ENCODE data around the gene TK1. TPM values are rescaled to one million over a fixed set of nuclear protein-coding genes. Genes with fewer than 3 reads are reported as not detected.

The TK1 gene
- polyA plus RNA-seq, 3 donors, result 0.67 to 2.0 (median 1.4) TPM

DNA sequence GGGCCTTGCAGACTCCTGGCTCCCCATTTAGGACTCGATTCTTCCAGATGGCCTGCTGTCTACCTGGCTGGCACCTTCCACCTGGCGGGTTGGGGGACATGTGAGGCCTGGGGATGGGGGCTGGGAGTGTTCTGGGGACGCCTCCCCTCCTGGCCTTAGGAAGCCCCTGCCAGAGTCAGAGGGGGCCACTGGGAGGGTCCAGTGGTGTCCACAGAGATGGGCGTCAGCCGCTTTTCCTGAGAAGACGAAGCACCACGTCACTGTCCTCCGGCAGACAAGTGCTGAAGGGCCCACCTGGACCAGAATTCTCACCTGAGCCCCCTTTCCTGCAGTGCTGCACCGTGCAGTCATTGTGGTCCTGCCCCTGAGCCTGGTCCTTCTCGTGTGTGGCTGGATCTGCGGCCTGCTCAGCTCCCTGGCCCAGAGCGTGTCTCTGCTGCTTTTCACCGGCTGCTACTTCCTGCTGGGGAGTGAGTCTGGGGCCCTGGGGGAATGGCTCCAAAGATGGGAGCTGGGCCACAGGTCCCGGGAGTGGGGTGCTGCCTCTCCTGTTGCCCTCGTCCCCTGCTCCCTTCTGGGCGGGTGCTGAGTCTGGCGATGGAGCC, 47.5 kb upstream of the TK1 start:
- 89% methylated on average over 15 of the region's 17 CpGs for WGBS (ENCODE audit: insufficient coverage)
- H3K27me3 ChIP-seq (ENCODE audit: control insufficient read depth in 2 of 2, insufficient read depth in 2 of 2, low read length in 2 of 2), result peaks cover 15 to 33% of the 10 kb centered on the region in 2 donors
- Mint-ChIP-seq H3K27ac (peak overlapping the region in 1 of 7 donors; percentile 58), H3K36me3 (peaks cover 0 to 2% of the 10 kb centered on the region in 2 donors), H3K4me1 (peaks cover 4% of the 10 kb centered on the region), H3K27me3 (ENCODE audit: low read depth in 3 of 3) (peaks cover 40 to 47% (median 42%) of the 10 kb centered on the region in 3 donors), H3K4me3 (no peak overlapping the region), H3K9me3 (peaks cover 0 to 14% (median 4%) of the 10 kb centered on the region in 7 donors)
- peaks cover 0 to 6% of the 10 kb centered on the region in 2 donors for H3K4me1 ChIP-seq (ENCODE audit: control insufficient read depth in 1 of 2, insufficient read depth in 2 of 2, low read length in 2 of 2)
- H4K20me1 ChIP-seq (ENCODE audit: insufficient read depth, low read length), result no peaks in the 10 kb centered on the region
- DNase-seq, result no peak
- intact Hi-C loops (cut with micrococcal nuclease), result loop anchor here in 1 of 2 donors (5.0 kb wide), 1 partner anchor 132 kb away; no protein-coding TSS in a partner anchor
- no peak overlapping the region for H3K9ac ChIP-seq (ENCODE audit: insufficient read depth, low read length, poor library complexity, severe bottlenecking)
- no peak overlapping the region for H2AFZ ChIP-seq (ENCODE audit: insufficient read depth, low read depth, low read length, poor library complexity, severe bottlenecking)
- H3K4me3 ChIP-seq (replicated peaks in 1 of 3; ENCODE audit: low read depth in 2 of 3, low read length in 3 of 3), result no peak overlapping the region
- TF ChIP-seq, protein P1, sequence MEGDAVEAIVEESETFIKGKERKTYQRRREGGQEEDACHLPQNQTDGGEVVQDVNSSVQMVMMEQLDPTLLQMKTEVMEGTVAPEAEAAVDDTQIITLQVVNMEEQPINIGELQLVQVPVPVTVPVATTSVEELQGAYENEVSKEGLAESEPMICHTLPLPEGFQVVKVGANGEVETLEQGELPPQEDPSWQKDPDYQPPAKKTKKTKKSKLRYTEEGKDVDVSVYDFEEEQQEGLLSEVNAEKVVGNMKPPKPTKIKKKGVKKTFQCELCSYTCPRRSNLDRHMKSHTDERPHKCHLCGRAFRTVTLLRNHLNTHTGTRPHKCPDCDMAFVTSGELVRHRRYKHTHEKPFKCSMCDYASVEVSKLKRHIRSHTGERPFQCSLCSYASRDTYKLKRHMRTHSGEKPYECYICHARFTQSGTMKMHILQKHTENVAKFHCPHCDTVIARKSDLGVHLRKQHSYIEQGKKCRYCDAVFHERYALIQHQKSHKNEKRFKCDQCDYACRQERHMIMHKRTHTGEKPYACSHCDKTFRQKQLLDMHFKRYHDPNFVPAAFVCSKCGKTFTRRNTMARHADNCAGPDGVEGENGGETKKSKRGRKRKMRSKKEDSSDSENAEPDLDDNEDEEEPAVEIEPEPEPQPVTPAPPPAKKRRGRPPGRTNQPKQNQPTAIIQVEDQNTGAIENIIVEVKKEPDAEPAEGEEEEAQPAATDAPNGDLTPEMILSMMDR (IDR thresholded peaks at IDR 0.05), result no peak
- H3K4me2 ChIP-seq (replicated peaks; ENCODE audit: extremely low read depth, low read length, poor library complexity, severe bottlenecking), result no peak overlapping the region
- H3K9me3 ChIP-seq (replicated peaks in 1 of 2; ENCODE audit: control insufficient read depth in 1 of 2, insufficient read depth in 1 of 2, low read length in 2 of 2), result peaks cover 0 to 14% of the 10 kb centered on the region in 2 donors
- no peak overlapping the region for H3K27ac ChIP-seq (ENCODE audit: low read depth in 1 of 2, low read length in 2 of 2)
- H3K36me3 ChIP-seq (replicated peaks in 1 of 2; ENCODE audit: control insufficient read depth in 1 of 2, insufficient read depth in 2 of 2, low read length in 2 of 2), result no peaks in the 10 kb centered on the region
- no peaks in the 10 kb centered on the region for H3K79me2 ChIP-seq (ENCODE audit: insufficient read depth, low read length)

DNA sequence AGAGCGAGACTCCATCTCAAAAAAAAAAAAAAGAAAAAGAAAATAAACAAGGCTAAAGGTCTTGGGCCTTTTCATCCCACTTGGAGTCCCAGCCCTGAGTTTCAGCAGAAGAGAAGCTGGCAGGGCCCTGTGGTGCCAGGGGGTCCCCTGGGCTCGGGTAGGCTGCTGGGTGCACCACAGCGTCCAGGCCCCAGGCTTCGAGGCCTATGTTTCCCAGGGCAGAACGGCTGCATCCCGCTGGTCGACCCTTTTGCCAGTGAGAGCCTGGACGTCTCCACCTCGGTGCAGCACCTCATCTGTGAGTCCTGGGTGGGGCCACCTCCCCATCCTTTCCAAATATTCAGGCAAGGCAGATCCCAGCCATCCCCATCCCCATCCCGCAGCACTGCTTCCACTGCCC, 46.8 kb upstream of the TK1 start:
- peaks cover 0 to 6% of the 10 kb centered on the region in 2 donors for H3K4me1 ChIP-seq (ENCODE audit: control insufficient read depth in 1 of 2, insufficient read depth in 2 of 2, low read length in 2 of 2)
- no peaks in the 10 kb centered on the region for H3K36me3 ChIP-seq (replicated peaks in 1 of 2; ENCODE audit: control insufficient read depth in 1 of 2, insufficient read depth in 2 of 2, low read length in 2 of 2)
- peaks cover 42 to 54% (median 47%) of the 10 kb centered on the region in 3 donors for H3K27me3 Mint-ChIP-seq (ENCODE audit: low read depth in 3 of 3)
- H3K4me3 ChIP-seq (replicated peaks in 1 of 3; ENCODE audit: low read depth in 2 of 3, low read length in 3 of 3), result no peak overlapping the region
- H2AFZ ChIP-seq (ENCODE audit: insufficient read depth, low read depth, low read length, poor library complexity, severe bottlenecking), result no peak overlapping the region
- H3K9me3 ChIP-seq (replicated peaks in 1 of 2; ENCODE audit: control insufficient read depth in 1 of 2, insufficient read depth in 1 of 2, low read length in 2 of 2), result peaks cover 0 to 14% of the 10 kb centered on the region in 2 donors
- TF ChIP-seq, protein P1 (IDR thresholded peaks at IDR 0.05), result no peak
- 98% methylated on average over 9 of the region's 10 CpGs for WGBS (ENCODE audit: insufficient coverage)
- H3K9ac ChIP-seq (ENCODE audit: insufficient read depth, low read length, poor library complexity, severe bottlenecking), result no peak overlapping the region
- intact Hi-C loops (cut with micrococcal nuclease), result loop anchor here in 1 of 2 donors (5.0 kb wide), 1 partner anchor 131 kb away; no protein-coding TSS in a partner anchor
- H3K79me2 ChIP-seq (ENCODE audit: insufficient read depth, low read length), result no peaks in the 10 kb centered on the region
- no peak for DNase-seq
- no peak overlapping the region for H3K27ac Mint-ChIP-seq
- H3K4me1 Mint-ChIP-seq, result peaks cover 4% of the 10 kb centered on the region
- H3K4me3 Mint-ChIP-seq, result peak overlapping the region in 1 of 2 donors; percentile 42
- peaks cover 0 to 14% (median 4%) of the 10 kb centered on the region in 7 donors for H3K9me3 Mint-ChIP-seq
- no peak overlapping the region for H3K4me2 ChIP-seq (replicated peaks; ENCODE audit: extremely low read depth, low read length, poor library complexity, severe bottlenecking)
- H3K27ac ChIP-seq (ENCODE audit: low read depth in 1 of 2, low read length in 2 of 2), result no peak overlapping the region
- H3K27me3 ChIP-seq (ENCODE audit: control insufficient read depth in 2 of 2, insufficient read depth in 2 of 2, low read length in 2 of 2), result peaks cover 15 to 33% of the 10 kb centered on the region in 2 donors
- H4K20me1 ChIP-seq (ENCODE audit: insufficient read depth, low read length), result no peaks in the 10 kb centered on the region
- H3K36me3 Mint-ChIP-seq, result peaks cover 0 to 2% of the 10 kb centered on the region in 2 donors
